Measurements from ENCODE around the gene SMURF2.

SMURF2 gene

GRCh38 chr17:64499805-64500486 lies 162.2 kb downstream of the SMURF2 start:
- no peak for DNase-seq

GRCh38 chr17:64498308-64499203 lies 163.6 kb downstream of the SMURF2 start:
- no peak for DNase-seq

- no peak for DNase-seq
These were observed 164.5 kb downstream of the SMURF2 start for GRCh38 chr17:64497565-64498035.

- peak; percentile 91 for DNase-seq
These were observed 165.1 kb downstream of the SMURF2 start, which contains the start of gene POLG2 for GRCh38 chr17:64496786-64497564. Gene POLG2, minus strand, starts transcription at chr17:64497054. Its CDS starts 86 bp downstream, at chr17:64496968.

- DNase-seq = no peak
These were observed 165.7 kb downstream of the SMURF2 start for GRCh38 chr17:64496348-64496785.
